HG03045 (cell line): ENCODE data around the gene COPE.

Experiments used
- ATAC-seq: cut with Tn5 transposase; IDR thresholded peaks from one replicate; pipeline ENCODE4 v1.9.1; 2021; ENCODE audit warnings: mild to moderate bottlenecking, moderate library complexity; ENCODE audit not compliant: unreplicated experiment

The COPE gene

GRCh38 chr19:18868380-18869022 lies 50.7 kb downstream of the COPE start:
- ATAC-seq: no peak

- no peak for ATAC-seq
These were observed 51.4 kb downstream of the COPE start for GRCh38 chr19:18867751-18868150.

- ATAC-seq: no peak
These were observed 52.0 kb downstream of the COPE start for GRCh38 chr19:18867199-18867598.

- ATAC-seq: no peak
These were observed 52.4 kb downstream of the COPE start for GRCh38 chr19:18866800-18867123.

- no peak for ATAC-seq
These were observed 53.0 kb downstream of the COPE start for GRCh38 chr19:18865973-18866799.

GRCh38 chr19:18865106-18865972 lies 53.8 kb downstream of the COPE start:
- ATAC-seq: no peak

GRCh38 chr19:18863843-18864362 lies 55.3 kb downstream of the COPE start:
- ATAC-seq: no peak

- no peak for ATAC-seq
These were observed 56.0 kb downstream of the COPE start for GRCh38 chr19:18862976-18863842.

GRCh38 chr19:18861917-18862316 lies 57.3 kb downstream of the COPE start:
- no peak for ATAC-seq

- ATAC-seq: no peak
These were observed 58.0 kb downstream of the COPE start for GRCh38 chr19:18861235-18861634.

- no peak for ATAC-seq
These were observed 58.5 kb downstream of the COPE start for GRCh38 chr19:18860725-18861124.

- ATAC-seq: no peak
These were observed 58.9 kb downstream of the COPE start for GRCh38 chr19:18860302-18860700.

GRCh38 chr19:18859676-18860301 lies 59.4 kb downstream of the COPE start:
- ATAC-seq: no peak

GRCh38 chr19:18858906-18859646 lies 60.1 kb downstream of the COPE start:
- no peak for ATAC-seq

GRCh38 chr19:18857223-18857622 lies 62.0 kb downstream of the COPE start:
- no peak for ATAC-seq

- ATAC-seq: no peak
These were observed 62.6 kb downstream of the COPE start for GRCh38 chr19:18856385-18857126.

- no peak for ATAC-seq
These were observed 63.4 kb downstream of the COPE start for GRCh38 chr19:18855647-18856384.

- ATAC-seq: no peak
These were observed 64.2 kb downstream of the COPE start for GRCh38 chr19:18854982-18855381.
